RWPE2 (cell line): ENCODE data around the gene KCNJ4.
A peak's percentile ranks its signal among the peaks of the same experiment; 100 is the strongest.

Experiments used
- ATAC-seq: fragments of 200-7000 bp; cut with Tn5 transposase; 3 replicates; pipeline ENCODE4 v1.9.1; 2021; ENCODE audit warnings: low read depth
- DNase-seq: peaks from one replicate; pipeline ENCODE4 v3.0.0-alpha.2; 2020; ENCODE audit warnings: low spot score
- H3K27ac ChIP-seq: fragments of 450-650 bp; 2 replicates; pipeline ENCODE4 v1.5.1; 2017; ENCODE audit warnings: mild to moderate bottlenecking; ENCODE audit not compliant: poor library complexity, severe bottlenecking
- H3K27me3 ChIP-seq: fragments of 250-450 bp; sonication (Bioruptor Pico); 2 replicates; pipeline ENCODE4 v1.5.1; 2021; ENCODE audit warnings: mild to moderate bottlenecking, moderate library complexity; ENCODE audit not compliant: insufficient read depth, poor library complexity, severe bottlenecking
- H3K36me3 ChIP-seq: fragments of 250-450 bp; sonication (Bioruptor Pico); 2 replicates; pipeline ENCODE4 v1.5.1; 2020; ENCODE audit warnings: low read depth, mild to moderate bottlenecking, moderate library complexity
- H3K4me1 ChIP-seq: fragments of 250-450 bp; sonication (Bioruptor Pico); 2 replicates; pipeline ENCODE4 v1.5.1; 2021; ENCODE audit warnings: mild to moderate bottlenecking, moderate library complexity; ENCODE audit not compliant: insufficient read depth, poor library complexity, severe bottlenecking
- H3K4me3 ChIP-seq: fragments of 250-450 bp; sonication (Bioruptor Pico); 2 replicates; pipeline ENCODE4 v1.5.1; 2021; ENCODE audit warnings: mild to moderate bottlenecking, moderate library complexity; ENCODE audit not compliant: severe bottlenecking
- H3K9me3 ChIP-seq: fragments of 250-450 bp; sonication (Bioruptor Pico); 2 replicates; pipeline ENCODE4 v1.5.1; 2021; ENCODE audit warnings: mild to moderate bottlenecking, moderate library complexity; ENCODE audit not compliant: severe bottlenecking
- CTCF ChIP-seq: fragments of 450-650 bp; IDR thresholded peaks from one replicate; pipeline ENCODE4 v1.5.1; 2017; ENCODE audit warnings: mild to moderate bottlenecking, moderate library complexity; ENCODE audit not compliant: poor library complexity, severe bottlenecking

KCNJ4 gene

DNA sequence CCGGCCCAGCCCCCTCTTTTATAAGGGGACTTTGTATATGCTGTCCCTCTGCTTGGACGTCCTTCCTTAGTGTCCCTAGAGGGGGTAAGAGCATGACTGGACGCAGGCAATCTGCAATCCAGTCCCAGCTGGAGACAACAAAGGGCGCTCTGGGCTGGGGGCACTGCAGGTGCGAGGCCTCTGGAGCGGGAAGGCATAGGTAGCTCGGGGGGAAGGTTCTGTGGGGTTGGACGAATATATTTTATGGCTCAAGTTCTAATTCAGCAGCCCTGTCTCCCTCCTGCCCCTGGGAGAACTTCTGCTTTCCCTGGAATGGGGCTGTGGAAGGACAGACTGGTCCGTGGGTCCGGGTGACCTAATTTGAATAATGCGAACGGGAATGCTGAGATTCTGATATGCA, 40.0 kb downstream of the KCNJ4 start:
- no peaks in the 10 kb centered on the region for H3K27me3 ChIP-seq
- ATAC-seq (no peak), DNase-seq (peak; percentile 37)
- no peaks in the 10 kb centered on the region for H3K9me3 ChIP-seq
- H3K36me3 ChIP-seq = no peaks in the 10 kb centered on the region
- H3K27ac ChIP-seq = no peak overlapping the region
- no peaks in the 10 kb centered on the region for H3K4me1 ChIP-seq
- no peak overlapping the region for H3K4me3 ChIP-seq
- no peak for TF ChIP-seq CTCF

GRCh38 chr22:38414009-38414395, 41.0 kb downstream of the KCNJ4 start:
- DNase-seq (peak; percentile 20), ATAC-seq (no peak)
- Histone ChIP-seq H3K4me1 (no peaks in the 10 kb centered on the region), H3K36me3 (no peaks in the 10 kb centered on the region), H3K27ac (no peak overlapping the region), H3K9me3 (no peaks in the 10 kb centered on the region), H3K4me3 (no peak overlapping the region), H3K27me3 (no peaks in the 10 kb centered on the region)
- TF ChIP-seq CTCF = no peak

DNA sequence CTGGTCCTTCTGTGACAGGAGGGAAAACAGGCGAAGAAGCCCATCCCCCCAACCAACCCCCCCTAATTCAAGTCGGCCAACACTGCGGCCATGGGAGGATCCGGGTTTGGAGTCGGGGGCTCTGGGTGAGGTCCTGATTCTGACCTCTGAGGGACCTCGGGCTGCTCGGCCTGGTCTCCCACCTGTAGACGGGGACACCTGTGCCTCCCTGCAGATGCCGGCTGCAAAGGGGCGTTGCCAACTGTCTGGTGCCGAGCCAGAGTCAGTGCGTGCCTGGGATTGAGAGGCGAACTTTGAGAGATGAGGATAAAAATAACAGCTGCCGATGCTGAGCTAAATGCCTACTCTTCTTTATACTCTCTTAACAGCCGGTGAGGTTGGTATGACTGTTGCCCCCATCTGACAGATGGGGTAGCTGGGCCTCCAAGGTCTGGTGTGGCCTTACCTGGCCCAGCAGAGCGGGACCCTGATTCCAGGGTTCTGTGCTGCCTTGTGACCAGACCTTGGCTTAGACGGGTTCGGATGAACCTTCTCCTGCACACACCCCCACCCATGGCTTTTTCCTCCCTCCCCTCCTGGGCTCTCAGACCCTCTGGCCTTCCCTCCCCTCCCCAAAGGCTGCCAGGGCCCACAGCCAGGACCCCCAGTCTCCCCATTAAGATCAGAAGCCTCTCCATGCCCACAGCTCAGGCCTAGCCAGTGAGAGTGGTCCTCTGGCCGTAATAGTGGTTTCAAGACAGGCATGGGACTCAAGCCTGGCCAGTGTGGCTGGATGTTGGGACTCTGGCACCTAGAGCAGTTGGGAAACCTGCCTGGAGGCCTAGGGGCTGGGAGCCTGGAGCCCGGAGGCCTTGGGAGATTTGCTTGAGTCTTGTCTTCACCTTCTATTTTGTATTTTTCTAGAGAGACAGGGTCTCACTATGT, 41.7 kb downstream of the KCNJ4 start:
- no peak overlapping the region for H3K27ac ChIP-seq
- TF ChIP-seq CTCF = no peak
- H3K4me1 ChIP-seq = no peaks in the 10 kb centered on the region
- H3K27me3 ChIP-seq = no peaks in the 10 kb centered on the region
- ATAC-seq = peak; percentile 25; the same call in 1 of the 3 replicates
- no peak overlapping the region for H3K4me3 ChIP-seq
- DNase-seq = peak; percentile 60
- H3K36me3 ChIP-seq = no peaks in the 10 kb centered on the region
- no peaks in the 10 kb centered on the region for H3K9me3 ChIP-seq

DNA sequence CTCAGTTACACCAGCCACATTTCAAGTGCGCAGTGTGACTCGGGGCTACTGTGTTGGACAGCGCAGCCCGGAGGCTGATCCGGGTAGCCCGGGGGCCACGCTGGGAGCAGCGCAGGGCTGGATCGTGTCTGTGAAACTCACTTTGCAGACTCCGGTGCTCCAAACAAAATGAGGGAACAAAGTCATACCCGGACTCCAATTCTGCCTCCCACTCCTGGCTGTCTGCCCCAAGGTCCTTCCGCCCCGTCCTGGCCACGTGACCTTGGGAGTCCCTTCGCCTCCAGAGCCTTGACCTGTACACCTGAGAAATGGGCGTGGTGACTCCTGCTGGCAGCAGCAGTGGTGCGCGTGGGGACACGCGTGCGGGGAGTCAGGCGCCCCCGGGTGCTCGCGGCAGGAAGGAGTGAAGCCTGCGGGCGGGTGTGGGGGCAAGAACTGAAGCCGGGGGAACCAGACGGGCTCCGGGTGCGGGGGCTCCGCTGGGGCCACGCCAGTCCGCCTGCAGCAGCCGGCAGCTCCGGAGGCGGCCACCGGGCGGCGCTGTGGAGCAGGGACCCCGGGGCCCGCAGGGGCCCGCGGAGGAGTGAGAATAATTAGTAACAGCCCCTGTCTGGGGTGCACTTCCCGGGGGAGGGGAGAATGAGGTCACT, 42.4 kb downstream of the KCNJ4 start:
- Histone ChIP-seq H3K36me3 (no peaks in the 10 kb centered on the region), H3K9me3 (no peaks in the 10 kb centered on the region), H3K27me3 (no peaks in the 10 kb centered on the region), H3K4me3 (no peak overlapping the region), H3K4me1 (no peaks in the 10 kb centered on the region), H3K27ac (no peak overlapping the region)
- peak; percentile 55 for TF ChIP-seq CTCF
- DNase-seq (peak; percentile 41), ATAC-seq (no peak)
